Astrocyte (in vitro differentiated cells and primary cell): ENCODE data around the gene OTOP3. TPM values are rescaled to one million over a fixed set of nuclear protein-coding genes. Genes with fewer than 3 reads are reported as not detected.

Source experiments
- DNase-seq: peaks from one replicate; pipeline ENCODE4 v3.0.0-alpha.2; 2010; ENCODE audit warnings: low read depth
- FAIRE-seq: peaks from 2 replicates; lab custom pipeline; 2011; peaks lifted over from hg19 to GRCh38; lab: Jason Lieb, UNC
- H2AFZ ChIP-seq: 2 replicates; pipeline ENCODE4 v1.6.0; 2012; ENCODE audit warnings: low read depth, low read length, inconsistent platforms
- H3K27ac ChIP-seq: 2 replicates; pipeline ENCODE4 v1.5.1; 2011; ENCODE audit warnings: low read depth, low read length, inconsistent platforms
- H3K27me3 ChIP-seq: 2 replicates; pipeline ENCODE4 v1.6.0; 2011; ENCODE audit warnings: low read length, inconsistent platforms; ENCODE audit not compliant: insufficient read depth
- H3K36me3 ChIP-seq: 2 replicates; pipeline ENCODE4 v1.5.1; 2011; ENCODE audit warnings: low read length, inconsistent platforms; ENCODE audit not compliant: insufficient read depth
- H3K4me1 ChIP-seq: 2 replicates; pipeline ENCODE4 v1.5.1; 2011; ENCODE audit warnings: low read length, inconsistent platforms; ENCODE audit not compliant: insufficient read depth
- H3K4me2 ChIP-seq: 2 replicates; pipeline ENCODE4 v1.6.0; 2012; ENCODE audit warnings: low read length, inconsistent platforms
- H3K4me3 ChIP-seq: 2 replicates; pipeline ENCODE4 v1.5.1; 2011; ENCODE audit warnings: low read depth, mild to moderate bottlenecking, low read length, inconsistent platforms; ENCODE audit not compliant: insufficient read depth
- H3K79me2 ChIP-seq: 2 replicates; pipeline ENCODE4 v1.6.0; 2012; ENCODE audit warnings: mild to moderate bottlenecking, low read length, inconsistent platforms; ENCODE audit not compliant: insufficient read depth
- H3K9ac ChIP-seq: 2 replicates; pipeline ENCODE4 v1.6.0; 2012; ENCODE audit warnings: mild to moderate bottlenecking, low read length, inconsistent platforms
- H3K9me3 ChIP-seq: 2 replicates; pipeline ENCODE4 v1.5.1; 2012; ENCODE audit warnings: low read depth, mild to moderate bottlenecking, low read length, inconsistent platforms; ENCODE audit not compliant: insufficient read depth
- H4K20me1 ChIP-seq: 2 replicates; pipeline ENCODE4 v1.6.0; 2012; ENCODE audit warnings: low read length, inconsistent platforms; ENCODE audit not compliant: insufficient read depth
- H3K27ac Mint-ChIP-seq: one replicate; pipeline ENCODE4 v1.8.0; 2021; ENCODE audit warnings: mild to moderate bottlenecking, mixed read lengths; ENCODE audit not compliant: unreplicated experiment
- H3K27me3 Mint-ChIP-seq: one replicate; pipeline ENCODE4 v1.8.0; 2021; ENCODE audit warnings: low read depth, mixed read lengths; ENCODE audit not compliant: unreplicated experiment
- H3K36me3 Mint-ChIP-seq: one replicate; pipeline ENCODE4 v1.8.0; 2021; ENCODE audit warnings: low read depth, mixed read lengths; ENCODE audit not compliant: unreplicated experiment
- H3K4me1 Mint-ChIP-seq: one replicate; pipeline ENCODE4 v1.8.0; 2021; ENCODE audit warnings: low read depth, mixed read lengths; ENCODE audit not compliant: unreplicated experiment
- H3K4me3 Mint-ChIP-seq: one replicate; pipeline ENCODE4 v1.8.0; 2021; ENCODE audit warnings: mild to moderate bottlenecking, moderate library complexity, mixed read lengths; ENCODE audit not compliant: unreplicated experiment
- H3K9me3 Mint-ChIP-seq: one replicate; pipeline ENCODE4 v1.8.0; 2021; ENCODE audit warnings: mild to moderate bottlenecking, mixed read lengths; ENCODE audit not compliant: unreplicated experiment
- CTCF ChIP-seq: IDR thresholded peaks from 2 replicates; pipeline ENCODE4 v1.5.1; 2011; ENCODE audit warnings: low read depth, mild to moderate bottlenecking, inconsistent platforms, low read length, moderate library complexity; ENCODE audit not compliant: insufficient read depth
- EZH2 ChIP-seq: IDR thresholded peaks from 2 replicates; pipeline ENCODE4 v1.6.1; 2012; ENCODE audit warnings: mild to moderate bottlenecking, low read length, inconsistent platforms; ENCODE audit not compliant: insufficient read depth
- total RNA-seq: library from RNA; stranded (reverse); gene quantifications from 2 replicates; pipeline ENCODE4 v1.2.1, GENCODE V29; 2021

Gene OTOP3
- total RNA-seq, 1 donor from 2014 or later, result not detected

- H3K79me2 ChIP-seq, result no peaks in the 10 kb centered on the region
- no peak for TF ChIP-seq CTCF
- no peak for TF ChIP-seq EZH2
- no peak overlapping the region for H3K9ac ChIP-seq
- H2AFZ ChIP-seq, result no peak overlapping the region
- Mint-ChIP-seq H3K36me3 (no peaks in the 10 kb centered on the region), H3K9me3 (no peaks in the 10 kb centered on the region), H3K27ac (no peak overlapping the region), H3K4me3 (peak overlapping the region; percentile 29), H3K4me1 (peaks cover 5% of the 10 kb centered on the region), H3K27me3 (peaks cover 22% of the 10 kb centered on the region)
- no peak overlapping the region for H3K4me2 ChIP-seq
- H3K27ac ChIP-seq, result no peak overlapping the region
- H4K20me1 ChIP-seq, result no peaks in the 10 kb centered on the region
- no peak for DNase-seq
- no peak overlapping the region for H3K4me3 ChIP-seq
- no peaks in the 10 kb centered on the region for H3K36me3 ChIP-seq
- H3K9me3 ChIP-seq, result no peaks in the 10 kb centered on the region
- H3K27me3 ChIP-seq, result no peaks in the 10 kb centered on the region
- FAIRE-seq, result no peak
- peaks cover 14% of the 10 kb centered on the region for H3K4me1 ChIP-seq
These were observed 43.9 kb downstream of the OTOP3 start for GRCh38 chr17:74979408-74980146.

DNA sequence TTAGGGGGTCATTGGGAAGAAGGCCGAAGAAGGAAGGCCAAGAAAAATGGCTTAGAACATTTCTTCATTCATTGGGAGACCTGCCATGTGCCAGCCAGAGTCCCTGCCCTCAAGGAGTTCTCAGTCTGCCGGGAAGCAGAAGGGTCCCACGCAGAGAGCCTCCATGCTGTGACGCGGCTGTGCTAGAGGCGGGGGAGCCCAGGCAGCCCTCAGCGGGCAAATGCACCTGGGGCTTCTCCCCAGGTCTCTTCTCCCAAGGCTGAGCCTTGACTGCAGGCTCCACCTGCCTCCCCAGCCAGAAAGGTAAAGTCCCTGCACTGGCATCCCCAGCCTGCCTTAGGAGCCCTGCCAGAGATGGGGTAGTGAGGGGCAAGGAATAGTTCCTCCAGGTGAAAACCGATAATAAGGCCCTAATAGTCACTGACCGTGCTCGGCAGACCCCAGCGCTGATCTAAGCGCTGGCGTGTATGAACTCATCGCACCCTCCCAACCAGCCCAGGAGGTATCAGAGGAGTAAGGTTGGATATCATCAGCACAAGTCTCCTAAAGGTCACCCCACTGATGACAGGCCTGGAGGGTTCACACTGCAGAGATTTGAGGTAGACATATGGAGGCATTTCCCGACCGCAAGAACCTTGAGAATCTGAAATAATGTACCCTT is 45.8 kb downstream of the OTOP3 start:
- H3K27me3 Mint-ChIP-seq, result peaks cover 8% of the 10 kb centered on the region
- Histone ChIP-seq H3K9me3 (no peaks in the 10 kb centered on the region), H3K36me3 (no peaks in the 10 kb centered on the region), H3K4me3 (peak overlapping the region; percentile 72), H3K27me3 (no peaks in the 10 kb centered on the region), H3K4me2 (peak overlapping the region; percentile 95), H2AFZ (peak overlapping the region; percentile 98), H3K4me1 (peaks cover 14% of the 10 kb centered on the region), H3K79me2 (no peaks in the 10 kb centered on the region), H4K20me1 (no peaks in the 10 kb centered on the region), H3K27ac (peak overlapping the region; percentile 37), H3K9ac (peak overlapping the region; percentile 83)
- no peaks in the 10 kb centered on the region for H3K9me3 Mint-ChIP-seq
- TF ChIP-seq CTCF (no peak), EZH2 (no peak)
- H3K4me3 Mint-ChIP-seq, result peak overlapping the region; percentile 92
- no peaks in the 10 kb centered on the region for H3K36me3 Mint-ChIP-seq
- peaks cover 5% of the 10 kb centered on the region for H3K4me1 Mint-ChIP-seq
- FAIRE-seq (no peak), DNase-seq (peak; percentile 14)
- peak overlapping the region; percentile 98 for H3K27ac Mint-ChIP-seq
